Putamen (tissue), 1 donor: Measurements from ENCODE around the gene ABCC10.
A peak's percentile ranks its signal among the peaks of the same experiment; 100 is the strongest.

Experiments used
- DNase-seq: peaks from one replicate; pipeline ENCODE4 v3.0.0-alpha.2; 2016; ENCODE audit warnings: low spot score

The ABCC10 gene

DNA sequence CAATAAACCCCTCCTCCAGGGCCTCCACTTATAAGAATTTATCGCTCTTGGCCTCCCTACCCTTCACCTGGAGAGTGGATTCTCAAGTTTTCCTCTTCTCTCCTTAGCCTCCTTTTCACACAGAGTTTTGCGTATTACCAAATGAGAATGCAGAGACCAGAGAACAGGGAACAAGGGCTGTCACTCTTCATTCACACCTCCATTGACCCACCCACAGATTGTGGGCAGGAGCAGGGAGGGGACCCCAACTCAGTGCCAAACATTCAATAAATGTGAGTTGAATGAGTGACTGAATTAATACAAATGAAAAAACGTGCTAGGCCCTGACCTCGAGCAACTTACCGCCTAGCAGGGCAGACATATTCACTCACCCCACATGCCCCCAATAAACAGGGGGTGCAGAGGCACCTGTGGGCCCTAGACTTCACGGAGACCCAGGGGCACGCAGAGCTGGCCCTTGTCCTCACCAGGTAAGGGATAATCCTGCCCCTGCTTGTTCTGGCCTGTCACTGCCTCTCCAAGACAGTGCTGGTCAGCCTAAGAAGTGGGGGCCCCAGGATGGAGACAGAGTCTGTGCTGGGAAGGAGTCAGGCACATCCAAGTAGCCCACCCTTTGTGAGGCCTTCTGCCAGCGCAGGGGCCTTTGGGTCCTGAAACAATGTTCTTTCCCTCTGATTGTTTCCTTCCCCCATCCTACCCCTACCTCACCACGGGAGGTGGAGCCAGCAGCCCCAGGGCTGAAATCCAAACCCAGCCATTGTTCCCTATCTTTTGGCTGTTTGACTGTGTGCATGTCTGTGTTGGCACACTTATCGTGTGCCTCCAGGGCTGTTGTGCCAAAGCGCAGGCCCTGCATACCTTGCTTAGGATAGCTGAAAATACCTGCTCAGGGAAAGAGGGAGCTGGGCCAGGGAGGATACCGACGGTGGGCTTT lies 41.7 kb downstream of the ABCC10 start:
- no peak for DNase-seq

GRCh38 chr6:43469947-43470346 lies 42.6 kb downstream of the ABCC10 start:
- no peak for DNase-seq

DNA sequence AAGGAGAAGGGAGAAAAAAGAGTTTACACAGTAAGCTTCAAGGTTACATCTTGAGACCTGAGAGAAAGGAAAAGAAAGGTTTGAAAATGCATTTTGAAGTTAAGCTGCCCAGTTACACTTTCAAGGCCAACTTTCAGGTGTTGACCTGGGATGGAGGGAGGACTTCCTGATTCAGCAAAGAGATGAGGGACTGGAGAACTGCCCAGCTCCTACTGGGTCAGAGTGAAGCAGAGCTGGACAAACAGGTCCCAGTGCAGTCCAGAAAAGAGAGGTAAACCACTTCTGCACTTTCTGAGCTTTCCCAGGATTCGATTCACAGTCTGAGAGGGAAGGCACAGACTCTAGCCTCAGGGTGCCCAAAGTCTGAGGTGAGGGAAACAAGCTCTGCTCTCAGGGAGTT lies 44.1 kb downstream of the ABCC10 start:
- DNase-seq: no peak

DNA sequence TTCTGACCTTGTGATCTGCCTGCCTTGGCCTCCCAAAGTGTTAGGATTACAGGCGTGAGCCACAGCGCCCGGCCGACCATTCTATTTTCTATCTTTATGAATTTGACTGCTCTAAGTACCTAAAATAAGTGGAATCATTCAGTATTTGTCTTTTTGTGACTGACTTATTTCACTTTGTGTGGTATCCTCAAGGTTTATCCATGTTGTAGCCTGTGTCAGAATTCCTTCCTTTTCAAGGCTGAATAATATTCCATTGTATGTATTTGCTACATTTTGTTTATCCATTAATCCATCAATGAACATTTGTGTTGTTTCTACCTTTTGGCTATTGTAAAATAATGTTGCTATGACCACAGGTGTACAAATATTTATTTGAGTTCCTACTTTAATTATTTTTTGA lies 45.2 kb downstream of the ABCC10 start:
- no peak for DNase-seq

- DNase-seq: no peak
Measured at GRCh38 chr6:43475516-43475915, 48.2 kb downstream of the ABCC10 start.

- DNase-seq: no peak
Measured at GRCh38 chr6:43476746-43477145, 49.4 kb downstream of the ABCC10 start.

- DNase-seq: peak; percentile 90
Measured at GRCh38 chr6:43477235-43478007, 50.1 kb downstream of the ABCC10 start, which contains the start of gene TJAP1. TSS of gene TJAP1 (plus strand) at chr6:43477570. CDS start at chr6:43499002, 21,432 bp downstream.

- no peak for DNase-seq
Measured at GRCh38 chr6:43478008-43478372, 50.6 kb downstream of the ABCC10 start.

DNA sequence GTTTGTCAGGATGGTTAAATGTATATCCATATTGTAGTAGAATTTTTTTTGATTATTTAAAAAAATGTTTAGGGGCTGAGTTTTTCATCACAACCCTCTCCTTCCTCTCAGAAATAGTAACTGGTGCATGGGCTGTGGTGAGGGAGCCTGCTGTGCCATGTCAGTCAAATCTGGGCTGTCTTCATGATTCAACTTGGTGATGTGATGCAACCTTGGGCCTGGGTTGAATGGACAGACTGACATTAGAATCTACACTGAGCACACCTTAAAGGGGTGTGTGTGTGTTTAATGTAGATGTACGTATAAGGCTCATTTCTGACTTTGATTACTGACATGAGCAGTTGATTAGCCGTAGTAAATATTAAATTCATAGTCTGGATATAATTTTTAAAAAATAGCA lies 53.7 kb downstream of the ABCC10 start:
- DNase-seq: no peak

- DNase-seq: no peak
Measured at GRCh38 chr6:43481591-43482236, 54.4 kb downstream of the ABCC10 start.

DNA sequence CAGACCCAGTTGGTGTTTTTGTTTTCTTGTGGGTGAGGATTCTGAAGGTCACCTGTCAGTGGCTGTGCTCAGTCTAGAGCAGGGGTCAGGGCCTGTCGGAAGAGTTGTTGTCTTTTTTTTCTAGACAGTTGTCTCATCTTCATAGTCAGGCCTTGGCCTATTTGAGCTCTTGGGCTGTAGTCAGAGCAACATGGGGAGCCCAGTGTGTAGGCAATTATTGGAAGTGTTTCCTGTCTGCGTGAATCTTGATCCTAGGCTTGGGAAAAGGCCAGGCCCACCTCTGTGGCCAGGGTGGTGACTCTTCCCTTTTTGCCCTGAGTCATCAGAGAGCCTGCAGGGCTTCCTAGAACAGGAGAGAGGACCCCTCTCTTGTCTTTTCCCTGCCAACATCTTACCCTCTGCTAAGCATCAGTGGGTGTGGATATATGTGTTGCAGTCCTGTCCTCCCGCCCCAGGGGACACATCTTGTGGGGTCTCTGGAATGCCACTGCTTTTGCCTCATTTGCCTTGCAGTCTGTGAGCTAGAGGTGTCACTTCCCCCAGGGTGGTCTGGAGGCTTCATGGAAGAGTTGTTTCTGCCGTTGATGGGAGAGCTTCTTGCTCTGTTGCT lies 61.4 kb downstream of the ABCC10 start:
- DNase-seq: no peak

GRCh38 chr6:43489277-43490072 lies 62.1 kb downstream of the ABCC10 start:
- DNase-seq: peak; percentile 98

DNA sequence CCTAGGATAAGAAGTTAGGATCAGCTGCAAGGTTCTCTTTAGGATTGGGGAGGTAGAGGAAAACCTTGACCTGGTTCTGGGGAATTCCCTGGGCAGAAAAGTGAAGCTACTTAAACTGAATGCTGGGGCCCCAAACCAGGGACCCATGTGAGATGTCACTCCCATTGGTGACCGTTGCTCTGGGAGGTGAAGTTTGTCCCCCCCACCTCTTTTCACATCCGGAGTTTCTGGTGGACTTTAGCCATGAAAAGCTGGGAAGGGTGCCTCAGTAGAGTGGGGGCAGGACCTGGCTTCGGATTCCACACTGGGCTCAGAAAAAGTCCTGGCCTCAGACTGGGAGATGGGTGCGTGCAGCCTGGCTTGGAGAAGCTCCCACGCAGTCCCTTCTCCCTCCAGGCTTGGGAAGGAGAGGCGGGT lies 63.2 kb downstream of the ABCC10 start:
- DNase-seq: no peak

GRCh38 chr6:43491750-43492661 lies 64.7 kb downstream of the ABCC10 start:
- DNase-seq: peak; percentile 91

DNA sequence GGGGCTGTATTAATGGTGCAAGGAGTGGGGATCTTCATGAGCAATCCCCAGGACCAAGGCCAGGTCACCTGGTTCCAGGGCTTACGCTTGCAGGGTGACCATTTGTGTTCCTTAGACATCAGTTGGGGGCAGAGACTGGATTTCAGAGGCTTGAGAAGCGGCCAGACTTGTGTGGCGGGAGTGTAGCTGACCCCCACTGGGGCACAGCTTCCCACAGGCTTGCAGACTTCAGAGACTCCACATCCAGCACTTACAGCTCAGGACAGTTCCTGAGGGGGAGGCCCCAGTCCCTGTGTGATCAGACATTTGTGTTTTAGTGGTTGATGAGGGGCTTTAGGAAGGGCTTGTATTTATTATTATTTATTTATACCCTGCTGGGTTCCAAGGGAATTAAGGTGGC lies 65.3 kb downstream of the ABCC10 start:
- no peak for DNase-seq

GRCh38 chr6:43493230-43493629 lies 65.9 kb downstream of the ABCC10 start:
- DNase-seq: no peak

DNA sequence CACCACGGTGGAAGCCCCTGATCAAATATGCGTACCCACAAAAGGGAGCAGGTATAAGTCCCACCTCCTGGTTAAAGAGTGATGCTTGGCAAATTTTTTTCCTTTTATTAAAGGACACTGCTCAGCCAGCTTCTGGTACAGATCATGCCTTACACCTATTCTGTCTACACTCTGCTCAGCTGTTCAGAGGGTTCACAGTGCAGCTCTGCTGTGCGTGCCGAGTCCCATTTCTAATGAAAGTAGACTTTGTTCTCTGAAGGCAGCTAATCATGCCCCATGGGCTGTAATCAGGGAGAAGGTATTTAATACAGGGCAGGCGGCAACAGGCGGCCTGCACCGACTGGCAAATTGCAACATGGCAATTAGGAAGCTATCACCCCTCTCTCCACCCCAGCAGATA lies 66.5 kb downstream of the ABCC10 start:
- DNase-seq: no peak

GRCh38 chr6:43494321-43494720 lies 67.0 kb downstream of the ABCC10 start:
- no peak for DNase-seq

DNA sequence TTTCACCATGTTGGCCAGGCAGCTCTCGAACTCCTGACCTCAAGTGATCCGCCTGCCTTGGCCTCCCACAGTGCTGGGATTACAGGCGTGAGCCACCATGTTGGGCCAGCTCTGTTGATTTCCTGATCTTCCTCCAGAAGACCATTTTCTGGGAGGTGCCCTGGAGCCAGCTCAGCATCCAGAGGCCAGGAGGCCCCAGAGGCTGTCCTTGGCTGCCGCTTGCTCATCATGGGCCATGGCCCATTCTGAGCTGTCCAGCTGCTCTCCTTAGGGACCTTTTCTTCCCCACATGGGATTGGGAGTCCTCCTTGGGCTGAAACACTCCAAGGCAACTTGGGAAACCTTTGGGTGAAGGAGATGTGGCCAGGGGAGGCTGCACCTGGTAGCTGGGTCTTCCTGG lies 67.4 kb downstream of the ABCC10 start:
- no peak for DNase-seq

DNA sequence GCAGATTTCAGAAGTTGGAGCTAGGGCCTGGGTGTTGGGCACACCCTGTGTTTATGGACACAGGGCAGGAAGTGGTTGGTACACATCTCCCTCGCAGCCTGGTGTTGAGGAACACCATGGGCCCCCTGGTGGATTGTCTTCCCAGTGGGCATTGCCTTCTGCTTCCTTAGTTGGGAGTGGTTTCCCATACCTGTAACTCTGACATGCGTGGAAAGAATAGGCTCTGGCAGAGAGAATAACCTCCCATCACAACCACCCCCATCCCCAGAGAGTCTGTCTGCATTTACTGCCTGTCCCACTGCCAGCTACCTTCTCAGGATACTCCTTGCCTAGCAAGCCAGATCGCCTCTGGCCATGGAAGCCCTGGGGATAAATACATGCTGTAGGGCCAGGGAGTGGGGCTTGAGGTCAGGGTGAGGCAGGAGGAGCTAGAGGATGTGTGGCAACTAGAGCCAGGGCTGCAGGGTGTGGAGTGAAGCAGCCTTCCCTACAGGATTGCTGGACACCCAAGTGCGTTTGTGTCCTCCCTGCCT lies 68.1 kb downstream of the ABCC10 start:
- no peak for DNase-seq
